ENCODE results near the gene C1QA. TPM values are rescaled to one million over a fixed set of nuclear protein-coding genes. Genes with fewer than 3 reads are reported as not detected.

Gene C1QA
- total and polyA plus RNA-seq, 2 of the 4 experiments (the other 2 are of a cell fraction), result not detected

GRCh38 chr1:22615886-22616285 lies 20.5 kb upstream of the C1QA start:
- Histone ChIP-seq H4K91ac (ENCODE audit: insufficient read depth, low read depth, low read length) (no peak overlapping the region), H2BK5ac (ENCODE audit: low read depth, low read length, poor library complexity, severe bottlenecking) (no peak overlapping the region), H2BK120ac (ENCODE audit: low read depth, low read length) (no peak overlapping the region), H3K9me1 (ENCODE audit: insufficient read depth, low read length) (no peaks in the 10 kb centered on the region; the same call in 1 of the 2 replicates), H3K56ac (ENCODE audit: extremely low read depth, insufficient read depth, low read length) (no peak overlapping the region), H3K36me3 (ENCODE audit: control insufficient read depth, insufficient read depth, low read length) (no peaks in the 10 kb centered on the region), H2AFZ (replicated peaks; ENCODE audit: low read length, poor library complexity) (no peak overlapping the region), H3K4me3 (ENCODE audit: insufficient read depth, low read depth, low read length) (no peak overlapping the region), H4K20me1 (ENCODE audit: insufficient read depth, low read length) (peaks cover 4% of the 10 kb centered on the region; the same call in 1 of the 2 replicates), H3K4me2 (ENCODE audit: low read depth, low read length) (no peak overlapping the region), H3K9ac (ENCODE audit: low read depth, low read length) (no peak overlapping the region), H3K79me1 (ENCODE audit: low read depth in 1 of 2, low read length in 2 of 2) (no peaks in the 10 kb centered on the region), H2BK15ac (ENCODE audit: low read depth, low read length) (no peak overlapping the region), H2AK9ac (replicated peaks; ENCODE audit: low read depth, low read length, poor library complexity) (no peak overlapping the region), H3K14ac (replicated peaks; ENCODE audit: low read depth, low read length) (no peak overlapping the region), H3K27me3 (ENCODE audit: control insufficient read depth, insufficient read depth, low read length) (peaks cover 52% of the 10 kb centered on the region), H2AK5ac (ENCODE audit: low read depth, low read length) (no peak overlapping the region), H3K4me1 (ENCODE audit: control insufficient read depth, insufficient read depth, low read length) (no peaks in the 10 kb centered on the region), H4K8ac (ENCODE audit: low read depth in 2 of 2, low read length in 2 of 2) (no peak overlapping the region), H3K27ac (ENCODE audit: insufficient read depth, low read length) (no peak overlapping the region), H4K5ac (ENCODE audit: low read depth, low read length) (no peak overlapping the region), H3K18ac (ENCODE audit: low read depth, low read length) (no peak overlapping the region), H3K4ac (ENCODE audit: low read depth, low read length) (no peak overlapping the region), H3K9me3 (ENCODE audit: control insufficient read depth, insufficient read depth, low read length) (no peaks in the 10 kb centered on the region), H3K23ac (ENCODE audit: low read depth, low read length) (no peak overlapping the region), H2BK20ac (ENCODE audit: low read depth, low read length) (no peak overlapping the region)
- in situ Hi-C loops (cut with MboI; ENCODE audit: low sequenced_read_pairs), result no loop called here
- dilution Hi-C loops (cut with HindIII; ENCODE audit: low sequenced_read_pairs, unreplicated experiment), result no loop called here
- TF ChIP-seq USF2 (IDR thresholded peaks at IDR 0.05; ENCODE audit: low read depth, low read length) (no peak), RAD21 (IDR thresholded peaks at IDR 0.05; ENCODE audit: low read length) (no peak), POLR2A (IDR thresholded peaks at IDR 0.05; ENCODE audit: low read depth, low read length) (no peak), NFE2L2 (IDR thresholded peaks at IDR 0.05; ENCODE audit: low read depth, low read length) (no peak), ELK1 (IDR thresholded peaks at IDR 0.05; ENCODE audit: borderline replicate concordance, low read depth, low read length) (no peak), MAZ (IDR thresholded peaks at IDR 0.05; ENCODE audit: borderline replicate concordance, low read depth, low read length) (no peak), MXI1 (IDR thresholded peaks at IDR 0.05; ENCODE audit: borderline replicate concordance, low read depth, low read length) (no peak), SMC3 (IDR thresholded peaks at IDR 0.05; ENCODE audit: low read depth, low read length) (no peak), RFX5 (IDR thresholded peaks at IDR 0.05; ENCODE audit: low read depth, low read length) (no peak), RCOR1 (IDR thresholded peaks at IDR 0.05; ENCODE audit: insufficient replicate concordance, low read length) (no peak), CHD1 (IDR thresholded peaks at IDR 0.05; ENCODE audit: low read depth, low read length) (no peak), MAFK (IDR thresholded peaks at IDR 0.05; ENCODE audit: low read depth, low read length) (no peak)
- POLR2A ChIA-PET (ENCODE audit: unreplicated experiment), result no interaction called here
- no peak for DNase-seq
- BruUV-seq (replicated peaks), result no TSS peak
- CTCF ChIA-PET, result interaction anchor here (1.0 kb wide), 1 partner anchor 43 kb away, joined by 3 read pairs; no protein-coding TSS in a partner anchor
- intact Hi-C loops (cut with micrococcal nuclease), result no loop called here
- no peak for ATAC-seq (ENCODE audit: low read depth)
- WGBS, 2 experiments (ENCODE audit: extremely low coverage in 2 of 2, insufficient read length in 1 of 2), result no CpG with 5 or more reads among the region's 2 CpGs

Data from IMR-90 (cell line).